Non-pigmented ciliary epithelial cell (primary cell): Measurements from ENCODE around the gene RPTOR.

Experiments used
- DNase-seq: peaks from one replicate; pipeline ENCODE4 v3.0.0-alpha.2; 2010; ENCODE audit warnings: low read depth

RPTOR gene

GRCh38 chr17:80999536-81000333, 455.1 kb downstream of the RPTOR start:
- no peak for DNase-seq

GRCh38 chr17:81000334-81000630, 455.6 kb downstream of the RPTOR start:
- no peak for DNase-seq

- DNase-seq: no peak
Observed at GRCh38 chr17:81000631-81001357, 456.2 kb downstream of the RPTOR start.

GRCh38 chr17:81002013-81002384, 457.4 kb downstream of the RPTOR start:
- no peak for DNase-seq

- DNase-seq: no peak
Observed at GRCh38 chr17:81002409-81003361, 458.0 kb downstream of the RPTOR start.

- DNase-seq: no peak
Observed at GRCh38 chr17:81003711-81004475, 459.3 kb downstream of the RPTOR start.

- no peak for DNase-seq
Observed at GRCh38 chr17:81006891-81007290, 462.3 kb downstream of the RPTOR start.

GRCh38 chr17:81008140-81008539, 463.5 kb downstream of the RPTOR start:
- DNase-seq: no peak

GRCh38 chr17:81009136-81009535, 464.5 kb downstream of the RPTOR start:
- no peak for DNase-seq

- DNase-seq: no peak
Observed at GRCh38 chr17:81010935-81011334, 466.3 kb downstream of the RPTOR start.

GRCh38 chr17:81011951-81012350, 467.3 kb downstream of the RPTOR start:
- DNase-seq: no peak

GRCh38 chr17:81012574-81013447, 468.2 kb downstream of the RPTOR start:
- DNase-seq: no peak

- no peak for DNase-seq
Observed at GRCh38 chr17:81013642-81014041, 469.0 kb downstream of the RPTOR start.

- DNase-seq: no peak
Observed at GRCh38 chr17:81015136-81015535, 470.5 kb downstream of the RPTOR start.
